GM12873 (cell line): ENCODE measurements around the gene PITPNB.
A peak's percentile ranks its signal among the peaks of the same experiment; 100 is the strongest.

Source experiments
- TF ChIP-seq, protein P1 (sequence below): IDR thresholded peaks from 2 replicates; pipeline ENCODE4 v1.5.1; 2012; ENCODE audit warnings: low read depth, mild to moderate bottlenecking, moderate library complexity, low read length, control low read depth; ENCODE audit not compliant: insufficient read depth; ENCODE audit errors: missing control alignments

The PITPNB gene

DNA sequence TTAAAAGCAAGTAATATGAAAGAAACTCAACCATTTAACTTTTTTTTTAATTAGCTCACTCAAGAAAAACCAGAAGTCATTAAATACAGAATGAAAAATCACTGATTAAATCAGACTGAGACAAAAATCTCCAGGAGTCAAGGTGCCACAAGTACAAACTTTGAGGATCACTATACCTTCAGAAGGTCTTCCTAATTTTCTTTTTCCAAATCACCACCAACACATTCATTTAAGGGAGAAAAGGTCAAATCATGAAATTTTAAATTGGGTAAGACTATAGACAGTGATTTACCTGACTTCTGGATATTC, 32.3 kb downstream of the PITPNB start:
- TF ChIP-seq, protein P1, sequence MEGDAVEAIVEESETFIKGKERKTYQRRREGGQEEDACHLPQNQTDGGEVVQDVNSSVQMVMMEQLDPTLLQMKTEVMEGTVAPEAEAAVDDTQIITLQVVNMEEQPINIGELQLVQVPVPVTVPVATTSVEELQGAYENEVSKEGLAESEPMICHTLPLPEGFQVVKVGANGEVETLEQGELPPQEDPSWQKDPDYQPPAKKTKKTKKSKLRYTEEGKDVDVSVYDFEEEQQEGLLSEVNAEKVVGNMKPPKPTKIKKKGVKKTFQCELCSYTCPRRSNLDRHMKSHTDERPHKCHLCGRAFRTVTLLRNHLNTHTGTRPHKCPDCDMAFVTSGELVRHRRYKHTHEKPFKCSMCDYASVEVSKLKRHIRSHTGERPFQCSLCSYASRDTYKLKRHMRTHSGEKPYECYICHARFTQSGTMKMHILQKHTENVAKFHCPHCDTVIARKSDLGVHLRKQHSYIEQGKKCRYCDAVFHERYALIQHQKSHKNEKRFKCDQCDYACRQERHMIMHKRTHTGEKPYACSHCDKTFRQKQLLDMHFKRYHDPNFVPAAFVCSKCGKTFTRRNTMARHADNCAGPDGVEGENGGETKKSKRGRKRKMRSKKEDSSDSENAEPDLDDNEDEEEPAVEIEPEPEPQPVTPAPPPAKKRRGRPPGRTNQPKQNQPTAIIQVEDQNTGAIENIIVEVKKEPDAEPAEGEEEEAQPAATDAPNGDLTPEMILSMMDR: no peak

DNA sequence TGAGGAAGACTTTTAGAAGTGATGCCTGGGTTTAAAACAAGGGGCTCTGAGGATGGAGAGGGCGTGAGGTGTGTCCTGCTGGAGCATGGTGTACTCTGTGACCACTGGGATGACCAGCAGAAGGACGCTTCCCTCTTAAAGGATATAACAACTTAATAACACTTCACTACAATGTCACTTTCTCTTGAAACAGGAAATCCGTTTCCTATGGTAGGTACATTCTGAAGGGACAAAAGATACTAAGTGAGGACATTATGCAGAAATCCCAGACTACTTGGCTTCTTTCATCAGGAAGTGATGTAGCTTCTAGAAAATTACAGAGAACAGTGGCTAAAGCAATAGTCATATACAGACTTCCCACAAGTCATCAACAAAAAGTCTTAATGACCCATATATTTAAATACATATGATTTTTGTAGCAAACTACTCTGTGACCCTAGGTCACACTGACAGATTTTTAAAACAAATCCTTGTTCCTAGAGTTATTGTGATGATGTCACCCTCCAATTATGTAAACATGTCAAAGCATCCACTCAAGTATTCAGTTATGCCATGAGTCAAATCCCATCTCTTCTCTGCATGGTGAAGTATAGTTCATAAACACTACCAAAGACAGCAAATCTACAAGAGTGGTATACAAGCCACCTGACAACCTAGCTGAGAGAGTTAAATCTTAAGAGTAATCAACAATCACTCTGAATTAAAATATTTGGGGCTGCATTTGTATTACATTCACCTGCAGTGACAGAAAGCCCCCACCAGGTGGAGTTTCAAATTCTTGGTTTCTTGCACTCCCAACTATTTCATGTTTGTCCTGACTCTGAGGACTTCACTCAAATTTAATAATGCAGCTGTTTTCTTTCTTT, 32.8 kb downstream of the PITPNB start:
- TF ChIP-seq, protein P1: peak; percentile 76

DNA sequence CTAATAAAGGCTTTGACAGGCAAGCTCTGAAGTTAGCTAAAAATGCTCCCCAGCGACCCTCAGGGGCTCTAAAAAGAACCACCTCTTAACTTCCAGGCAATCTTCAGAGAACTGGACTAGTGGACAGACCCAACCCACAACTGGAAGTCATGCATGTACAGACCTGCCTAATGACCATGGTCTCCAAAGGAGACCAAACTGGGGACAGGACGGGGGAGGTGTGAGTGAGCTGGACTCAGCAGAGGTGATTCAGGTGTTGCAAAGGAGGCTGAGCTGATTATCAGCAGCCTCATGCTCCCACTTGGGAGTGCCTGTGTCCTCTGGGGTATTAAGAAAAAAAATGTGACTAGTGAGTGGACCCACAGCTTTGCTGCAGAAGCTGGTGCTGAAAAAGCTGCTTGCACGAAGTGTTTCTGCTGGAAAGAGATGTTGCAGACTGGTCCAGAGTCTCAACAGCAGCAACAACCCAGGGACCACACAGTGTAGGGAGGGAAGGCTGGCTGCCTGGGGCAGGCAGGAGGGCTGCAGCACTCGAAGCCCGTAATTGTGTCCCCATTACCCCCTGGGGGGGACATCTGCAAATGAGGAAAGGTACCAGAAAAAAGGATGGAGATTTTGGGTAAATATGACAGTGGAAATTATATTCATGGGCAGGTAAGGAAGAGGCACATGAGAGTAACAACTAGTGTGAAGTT, 35.3 kb downstream of the PITPNB start:
- TF ChIP-seq, protein P1: no peak

DNA sequence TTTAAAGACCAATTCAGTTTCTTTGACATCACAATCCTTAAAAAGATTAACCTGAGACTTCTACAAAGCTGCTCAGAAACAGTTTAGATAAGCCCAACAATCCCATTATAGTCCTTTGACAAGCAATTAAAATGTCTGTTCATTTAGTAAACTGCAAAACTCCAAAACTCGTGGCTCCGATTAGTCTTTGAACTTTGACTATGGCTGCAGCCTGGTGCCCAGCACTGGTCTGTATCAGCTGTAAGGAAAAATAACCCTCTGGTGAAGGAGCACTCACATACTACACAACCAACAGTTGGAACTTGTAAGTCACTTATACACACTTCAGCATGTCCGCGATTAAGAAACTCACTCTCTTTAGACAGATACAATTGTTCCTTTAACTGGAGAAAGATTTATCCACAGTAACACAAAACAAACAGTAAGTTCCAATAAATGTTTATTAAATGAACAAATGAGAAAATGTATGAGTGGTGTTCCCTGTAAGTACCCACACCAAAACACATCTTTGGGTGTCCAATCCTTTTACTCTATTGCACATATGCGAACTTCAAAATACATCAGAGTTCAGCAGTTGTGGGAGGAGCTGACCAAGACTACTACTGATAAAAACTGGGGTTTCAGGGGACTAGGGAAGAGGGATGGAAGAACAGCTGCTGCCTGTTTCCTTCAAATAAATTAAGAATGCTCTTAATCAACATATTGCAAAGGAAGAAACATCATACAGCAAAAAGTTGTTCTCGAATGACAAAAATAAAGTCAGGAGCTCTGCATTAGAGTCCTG, 36.4 kb downstream of the PITPNB start:
- TF ChIP-seq, protein P1: no peak

DNA sequence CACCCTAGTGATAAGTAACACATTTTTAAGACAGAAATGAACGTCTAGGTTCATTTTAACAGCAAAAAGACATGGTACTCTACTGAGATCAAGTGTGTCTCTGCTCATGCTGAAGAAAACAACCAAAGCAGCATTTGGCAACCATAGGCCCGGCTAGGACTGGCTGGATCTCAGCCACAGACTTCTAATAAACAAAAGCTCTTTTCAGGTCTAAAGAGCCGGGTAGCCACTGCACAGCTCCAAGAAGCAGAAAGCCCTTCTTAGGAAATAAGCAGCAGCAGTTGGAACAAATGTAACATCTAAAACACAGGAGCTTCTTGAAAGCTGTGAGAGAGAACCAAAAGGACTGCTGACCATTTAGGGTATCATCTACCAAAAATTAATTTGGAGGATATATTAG, 37.6 kb downstream of the PITPNB start:
- TF ChIP-seq, protein P1: no peak

DNA sequence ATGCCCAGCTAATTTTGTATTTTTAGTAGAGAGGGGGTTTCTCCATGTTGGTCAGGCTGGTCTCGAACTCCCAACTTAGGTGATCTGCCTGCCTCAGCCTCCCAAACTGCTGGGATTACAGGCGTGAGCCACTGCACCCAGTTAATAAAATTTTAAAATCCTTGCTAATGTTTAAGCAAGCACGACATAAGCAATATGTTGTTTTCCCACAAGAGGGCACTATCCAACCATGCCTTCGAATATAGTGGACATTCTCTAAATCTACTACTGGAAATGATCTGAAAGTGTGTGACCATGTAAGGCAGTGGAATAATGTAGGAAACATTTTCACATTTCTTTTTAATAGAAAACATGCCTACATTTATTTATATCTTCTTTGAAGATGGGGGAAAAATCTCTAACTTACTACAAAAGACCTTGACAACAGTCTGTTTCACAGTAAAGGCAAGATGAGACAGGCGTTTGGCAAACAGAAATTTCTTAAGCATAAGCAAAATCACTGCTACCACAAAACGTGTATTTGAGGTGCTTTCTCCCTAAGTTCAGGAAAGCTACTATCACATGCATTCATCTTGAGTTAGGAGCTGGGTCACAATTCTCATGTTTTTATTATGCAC, 38.2 kb downstream of the PITPNB start:
- TF ChIP-seq, protein P1: peak; percentile 65
